ENCODE results near the gene ZNF836.
A peak's percentile ranks its signal among the peaks of the same experiment; 100 is the strongest.
"Not testable (repeated sequence)": the region's sequence is repeated elsewhere in the genome, so short reads cannot be mapped to it uniquely, and the experiment has no call there.

ZNF836 gene

GRCh38 chr19:52171321-52172169 is at the start of gene ZNF836:
ZNF836 (minus strand) TSS chr19:52171621; CDS start chr19:52168072, 3,549 bp downstream.
- H3K4me2 ChIP-seq = peak within 1 kb of the TSS; percentile 99
- H3K27ac ChIP-seq = peak within 1 kb of the TSS; percentile 83
- peaks cover 20% of the 10 kb centered on the region for H3K9me3 ChIP-seq
- TF ChIP-seq Cebpa-rat (IDR thresholded peaks at IDR 0.05) = no peak
- peak within 1 kb of the TSS; percentile 89 for H3K9ac ChIP-seq
- H3K36me3 ChIP-seq = peaks cover 30% of the 10 kb centered on the region
- H3K4me1 ChIP-seq = peaks cover 24% of the 10 kb centered on the region
- H4K20me1 ChIP-seq = no peaks in the 10 kb centered on the region
- H3K27me3 ChIP-seq = no peaks in the 10 kb centered on the region
- H3K4me3 ChIP-seq = peak within 1 kb of the TSS; percentile 94

GRCh38 chr19:52221031-52221430 is 49.6 kb upstream of the ZNF836 start:
- Histone ChIP-seq H3K9me3 (no peaks in the 10 kb centered on the region), H4K20me1 (peaks cover 35% of the 10 kb centered on the region; the same call in 1 of the 2 replicates), H3K27ac (no peak overlapping the region), H3K9ac (no peak overlapping the region), H3K36me3 (peaks cover 100% of the 10 kb centered on the region), H3K4me2 (no peak overlapping the region), H3K27me3 (no peaks in the 10 kb centered on the region), H3K4me3 (no peak overlapping the region), H3K4me1 (no peaks in the 10 kb centered on the region)
- TF ChIP-seq Cebpa-rat (IDR thresholded peaks at IDR 0.05) = no peak

- Histone ChIP-seq H3K9ac (no peak overlapping the region), H4K20me1 (peaks cover 41% of the 10 kb centered on the region; the same call in 1 of the 2 replicates), H3K4me3 (no peak overlapping the region), H3K9me3 (no peaks in the 10 kb centered on the region), H3K27ac (no peak overlapping the region), H3K27me3 (no peaks in the 10 kb centered on the region), H3K4me1 (no peaks in the 10 kb centered on the region), H3K36me3 (peaks cover 100% of the 10 kb centered on the region), H3K4me2 (no peak overlapping the region)
- TF ChIP-seq Cebpa-rat (IDR thresholded peaks at IDR 0.05) = no peak
Measured at GRCh38 chr19:52219611-52220010, 48.2 kb upstream of the ZNF836 start.

- H3K9me3 ChIP-seq = no peaks in the 10 kb centered on the region
- no peak overlapping the region for H3K9ac ChIP-seq
- peaks cover 100% of the 10 kb centered on the region for H3K36me3 ChIP-seq
- no peak for TF ChIP-seq Cebpa-rat (IDR thresholded peaks at IDR 0.05)
- no peak overlapping the region for H3K4me2 ChIP-seq
- H3K27ac ChIP-seq = no peak overlapping the region
- H3K27me3 ChIP-seq = no peaks in the 10 kb centered on the region
- no peak overlapping the region for H3K4me3 ChIP-seq
- H4K20me1 ChIP-seq = peaks cover 44% of the 10 kb centered on the region; the same call in 1 of the 2 replicates
- no peaks in the 10 kb centered on the region for H3K4me1 ChIP-seq
Measured at GRCh38 chr19:52217576-52217975, 46.2 kb upstream of the ZNF836 start.

- H3K36me3 ChIP-seq = peaks cover 100% of the 10 kb centered on the region
- H3K4me3 ChIP-seq = no peak overlapping the region
- no peaks in the 10 kb centered on the region for H3K4me1 ChIP-seq
- H3K9me3 ChIP-seq = no peaks in the 10 kb centered on the region
- H3K9ac ChIP-seq = no peak overlapping the region
- peaks cover 56% of the 10 kb centered on the region for H4K20me1 ChIP-seq
- no peak overlapping the region for H3K27ac ChIP-seq
- H3K4me2 ChIP-seq = no peak overlapping the region
- TF ChIP-seq Cebpa-rat (IDR thresholded peaks at IDR 0.05) = no peak
- no peaks in the 10 kb centered on the region for H3K27me3 ChIP-seq
Measured at GRCh38 chr19:52216401-52216800, 45.0 kb upstream of the ZNF836 start.

- Histone ChIP-seq H3K4me1 (no peaks in the 10 kb centered on the region), H3K4me2 (no peak overlapping the region), H3K36me3 (peaks cover 100% of the 10 kb centered on the region), H3K9me3 (no peaks in the 10 kb centered on the region), H3K4me3 (no peak overlapping the region), H3K27ac (no peak overlapping the region), H3K27me3 (no peaks in the 10 kb centered on the region), H4K20me1 (peaks cover 73% of the 10 kb centered on the region), H3K9ac (no peak overlapping the region)
- TF ChIP-seq Cebpa-rat (IDR thresholded peaks at IDR 0.05) = no peak
Measured at GRCh38 chr19:52214241-52214640, 42.8 kb upstream of the ZNF836 start.

- Histone ChIP-seq H3K4me1 (no peaks in the 10 kb centered on the region), H3K9ac (no peak overlapping the region), H3K27ac (no peak overlapping the region), H3K9me3 (no peaks in the 10 kb centered on the region), H3K4me3 (no peak overlapping the region), H4K20me1 (peaks cover 75% of the 10 kb centered on the region), H3K36me3 (peaks cover 100% of the 10 kb centered on the region), H3K27me3 (no peaks in the 10 kb centered on the region), H3K4me2 (no peak overlapping the region)
- TF ChIP-seq Cebpa-rat (IDR thresholded peaks at IDR 0.05) = no peak
Measured at GRCh38 chr19:52212572-52213255, 41.3 kb upstream of the ZNF836 start.

- Histone ChIP-seq H3K9ac (no peak overlapping the region), H3K9me3 (no peaks in the 10 kb centered on the region), H4K20me1 (peaks cover 79% of the 10 kb centered on the region), H3K27ac (no peak overlapping the region), H3K27me3 (no peaks in the 10 kb centered on the region), H3K4me2 (no peak overlapping the region), H3K36me3 (peaks cover 100% of the 10 kb centered on the region), H3K4me3 (no peak overlapping the region), H3K4me1 (no peaks in the 10 kb centered on the region)
- TF ChIP-seq Cebpa-rat (IDR thresholded peaks at IDR 0.05) = no peak
Measured at GRCh38 chr19:52211926-52212571, 40.6 kb upstream of the ZNF836 start.

- Histone ChIP-seq H4K20me1 (peaks cover 85% of the 10 kb centered on the region), H3K9ac (no peak overlapping the region), H3K27ac (no peak overlapping the region), H3K4me2 (no peak overlapping the region), H3K4me1 (no peaks in the 10 kb centered on the region), H3K4me3 (no peak overlapping the region), H3K9me3 (no peaks in the 10 kb centered on the region), H3K27me3 (no peaks in the 10 kb centered on the region), H3K36me3 (peaks cover 100% of the 10 kb centered on the region)
- TF ChIP-seq Cebpa-rat (IDR thresholded peaks at IDR 0.05) = no peak
Measured at GRCh38 chr19:52211203-52211602, 39.8 kb upstream of the ZNF836 start.

GRCh38 chr19:52206481-52206880 is 35.1 kb upstream of the ZNF836 start:
- H3K4me3 ChIP-seq = no peak overlapping the region
- H3K27me3 ChIP-seq = no peaks in the 10 kb centered on the region
- H3K9me3 ChIP-seq = no peaks in the 10 kb centered on the region
- H3K4me2 ChIP-seq = no peak overlapping the region
- TF ChIP-seq Cebpa-rat (IDR thresholded peaks at IDR 0.05) = no peak
- peaks cover 100% of the 10 kb centered on the region for H3K36me3 ChIP-seq
- H3K9ac ChIP-seq = no peak overlapping the region
- no peaks in the 10 kb centered on the region for H3K4me1 ChIP-seq
- H3K27ac ChIP-seq = no peak overlapping the region
- peaks cover 100% of the 10 kb centered on the region for H4K20me1 ChIP-seq

GRCh38 chr19:52200755-52201391 is 29.5 kb upstream of the ZNF836 start:
- peaks cover 100% of the 10 kb centered on the region for H4K20me1 ChIP-seq
- H3K36me3 ChIP-seq = peaks cover 98% of the 10 kb centered on the region
- not testable (repeated sequence) for H3K4me2 ChIP-seq, H3K4me3 ChIP-seq, H3K9ac ChIP-seq, H3K27ac ChIP-seq, H3K9me3 ChIP-seq, H3K27me3 ChIP-seq
- peaks cover 18% of the 10 kb centered on the region; the same call in 1 of the 2 replicates for H3K4me1 ChIP-seq

Measured in BLaER1 (cell line).